Measurements from ENCODE around the gene PRR12. TPM values are rescaled to one million over a fixed set of nuclear protein-coding genes. Genes with fewer than 3 reads are reported as not detected.

Gene PRR12
- total and polyA plus RNA-seq, 9 of the 15 experiments (the other 6 are each of a cell fraction or from before 2014, with no cell fraction given) = 0.01 to 21.1 (median 0.98) TPM

- TF ChIP-seq NCOA2 (IDR thresholded peaks at IDR 0.05; ENCODE audit: partially characterized antibody in 2 of 2) (no peak), COPS2 (conservative IDR thresholded peaks at IDR 0.05) (no peak), HDAC2 (IDR thresholded peaks at IDR 0.05) (peak; percentile 74), SOX6 (IDR thresholded peaks at IDR 0.05) (no peak), PRMT5 (CRISPR knock-in tag; IDR thresholded peaks at IDR 0.05) (no peak), CBX1 (IDR thresholded peaks at IDR 0.05; ENCODE audit: low read depth) (no peak), MXD1 (CRISPR knock-in tag; IDR thresholded peaks at IDR 0.05; ENCODE audit: borderline replicate concordance, poor library complexity, severe bottlenecking) (no peak), ZKSCAN1 (IDR thresholded peaks at IDR 0.05; ENCODE audit: low read depth, low read length) (peak; percentile 26; the same call in 1 of the 2 replicates), IRF2 (CRISPR knock-in tag; IDR thresholded peaks at IDR 0.05) (no peak), ZNF79 (CRISPR knock-in tag; IDR thresholded peaks at IDR 0.05; ENCODE audit: low read depth) (no peak), RBM17 (IDR thresholded peaks at IDR 0.05; ENCODE audit: borderline replicate concordance, low read depth, low read length) (no peak), PTRF (tag; IDR thresholded peaks at IDR 0.05) (no peak), THRAP3 (IDR thresholded peaks at IDR 0.05; ENCODE audit: borderline replicate concordance) (no peak), MBD1 (CRISPR knock-in tag; IDR thresholded peaks at IDR 0.05) (no peak), SRSF3 (IDR thresholded peaks at IDR 0.05; ENCODE audit: insufficient read depth, low read length) (no peak), NR3C1 (CRISPR knock-in tag; IDR thresholded peaks at IDR 0.05) (no peak), CHCHD3 (CRISPR knock-in tag; IDR thresholded peaks at IDR 0.05) (no peak), SNAPC5 (CRISPR knock-in tag; IDR thresholded peaks at IDR 0.05) (no peak), CCNT2 (IDR thresholded peaks at IDR 0.05; ENCODE audit: borderline replicate concordance, extremely low read depth, insufficient read length, low read depth, low read length) (peak; percentile 68), SETDB1 (IDR thresholded peaks at IDR 0.05; ENCODE audit: low read length) (no peak), PRDM10 (IDR thresholded peaks at IDR 0.05; ENCODE audit: partially characterized antibody) (peak; percentile 97), TGIF2 (CRISPR knock-in tag; IDR thresholded peaks at IDR 0.05) (no peak), STAG1 (CRISPR knock-in tag; IDR thresholded peaks at IDR 0.05; ENCODE audit: borderline replicate concordance) (no peak)
Observed at GRCh38 chr19:49665351-49666119, 74.6 kb downstream of the PRR12 start, which contains the start of the genes BCL2L12 and IRF3 (continued).

All from K562 (cell line).